ENCODE measurements around the gene CNTN4. TPM values are rescaled to one million over a fixed set of nuclear protein-coding genes. Genes with fewer than 3 reads are reported as not detected.

Gene CNTN4
- total RNA-seq, 1 donor from 2014 or later: 5.2 TPM

DNA sequence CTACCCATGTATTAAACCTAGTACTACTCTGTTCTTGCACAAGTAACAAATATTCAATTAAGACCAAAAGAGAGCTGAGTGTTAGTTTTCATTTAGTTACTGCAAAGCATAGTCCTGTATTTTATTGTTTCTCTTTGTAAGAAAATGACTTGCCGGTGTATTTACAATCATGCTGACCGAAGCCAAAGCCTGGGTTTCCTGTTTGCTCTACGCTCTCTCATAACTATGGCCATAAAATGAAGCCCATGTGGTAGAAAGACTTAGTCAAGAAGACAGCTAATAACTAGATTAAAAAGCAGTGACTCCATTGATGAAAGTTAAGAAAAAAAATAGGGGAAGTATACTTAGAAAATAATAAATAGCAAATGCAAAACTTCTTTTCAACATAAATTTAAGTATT lies 479.9 kb downstream of the CNTN4 start:
- Mint-ChIP-seq H3K4me3 (no peak overlapping the region), H3K9me3 (no peaks in the 10 kb centered on the region), H3K4me1 (no peaks in the 10 kb centered on the region), H3K27me3 (ENCODE audit: insufficient read depth, low read depth) (no peaks in the 10 kb centered on the region), H3K36me3 (no peaks in the 10 kb centered on the region), H3K27ac (no peak overlapping the region)
- Histone ChIP-seq H2AFZ (replicated peaks) (no peak overlapping the region), H3K9me3 (ENCODE audit: low read depth) (no peaks in the 10 kb centered on the region), H3K9ac (no peak overlapping the region), H3K36me3 (no peaks in the 10 kb centered on the region), H3K4me3 (no peak overlapping the region), H3K79me2 (ENCODE audit: low read depth) (no peaks in the 10 kb centered on the region), H3K4me1 (no peaks in the 10 kb centered on the region), H3K27ac (no peak overlapping the region), H3K4me2 (no peak overlapping the region), H3K27me3 (no peaks in the 10 kb centered on the region), H4K20me1 (ENCODE audit: low read depth) (no peaks in the 10 kb centered on the region), H3F3A (ENCODE audit: low read depth) (no peaks in the 10 kb centered on the region)
- no peak for TF ChIP-seq EZH2phosphoT487 (IDR thresholded peaks at IDR 0.05)
- TF ChIP-seq, protein P1, sequence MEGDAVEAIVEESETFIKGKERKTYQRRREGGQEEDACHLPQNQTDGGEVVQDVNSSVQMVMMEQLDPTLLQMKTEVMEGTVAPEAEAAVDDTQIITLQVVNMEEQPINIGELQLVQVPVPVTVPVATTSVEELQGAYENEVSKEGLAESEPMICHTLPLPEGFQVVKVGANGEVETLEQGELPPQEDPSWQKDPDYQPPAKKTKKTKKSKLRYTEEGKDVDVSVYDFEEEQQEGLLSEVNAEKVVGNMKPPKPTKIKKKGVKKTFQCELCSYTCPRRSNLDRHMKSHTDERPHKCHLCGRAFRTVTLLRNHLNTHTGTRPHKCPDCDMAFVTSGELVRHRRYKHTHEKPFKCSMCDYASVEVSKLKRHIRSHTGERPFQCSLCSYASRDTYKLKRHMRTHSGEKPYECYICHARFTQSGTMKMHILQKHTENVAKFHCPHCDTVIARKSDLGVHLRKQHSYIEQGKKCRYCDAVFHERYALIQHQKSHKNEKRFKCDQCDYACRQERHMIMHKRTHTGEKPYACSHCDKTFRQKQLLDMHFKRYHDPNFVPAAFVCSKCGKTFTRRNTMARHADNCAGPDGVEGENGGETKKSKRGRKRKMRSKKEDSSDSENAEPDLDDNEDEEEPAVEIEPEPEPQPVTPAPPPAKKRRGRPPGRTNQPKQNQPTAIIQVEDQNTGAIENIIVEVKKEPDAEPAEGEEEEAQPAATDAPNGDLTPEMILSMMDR (IDR thresholded peaks at IDR 0.05): no peak
- TF ChIP-seq EZH2 (IDR thresholded peaks at IDR 0.05): no peak
- DNase-seq (ENCODE audit: low spot score): no peak

DNA sequence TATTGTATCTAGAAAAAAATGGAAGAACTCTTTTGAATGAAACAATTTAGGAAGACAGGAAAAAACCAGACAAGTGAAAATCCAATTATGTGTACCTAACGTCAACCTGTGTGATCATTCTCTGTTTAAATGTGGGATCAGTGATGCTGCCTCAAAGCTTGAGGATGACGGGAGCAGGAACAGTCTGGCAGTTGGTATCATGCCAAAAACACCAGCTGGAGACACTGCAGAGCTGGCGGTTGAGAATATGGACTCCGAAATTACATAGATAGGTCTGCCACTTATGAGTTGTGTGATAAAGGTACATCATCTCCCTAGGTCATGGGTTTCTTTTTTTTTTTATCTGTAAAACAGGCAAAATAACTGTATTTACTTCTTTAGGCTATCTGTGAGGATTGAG lies 480.5 kb downstream of the CNTN4 start:
- no peaks in the 10 kb centered on the region for H3F3A ChIP-seq (ENCODE audit: low read depth)
- no peak overlapping the region for H3K27ac Mint-ChIP-seq
- H3K36me3 Mint-ChIP-seq: no peaks in the 10 kb centered on the region
- no peaks in the 10 kb centered on the region for H3K4me1 Mint-ChIP-seq
- H4K20me1 ChIP-seq (ENCODE audit: low read depth): no peaks in the 10 kb centered on the region
- H3K4me2 ChIP-seq: no peak overlapping the region
- no peaks in the 10 kb centered on the region for H3K36me3 ChIP-seq
- no peak overlapping the region for H3K9ac ChIP-seq
- H2AFZ ChIP-seq (replicated peaks): no peak overlapping the region
- TF ChIP-seq, protein P1 (IDR thresholded peaks at IDR 0.05): no peak
- TF ChIP-seq EZH2 (IDR thresholded peaks at IDR 0.05) (no peak), EZH2phosphoT487 (IDR thresholded peaks at IDR 0.05) (no peak)
- no peak overlapping the region for H3K4me3 Mint-ChIP-seq
- no peaks in the 10 kb centered on the region for H3K9me3 Mint-ChIP-seq
- H3K27me3 ChIP-seq: no peaks in the 10 kb centered on the region
- no peak overlapping the region for H3K4me3 ChIP-seq
- H3K4me1 ChIP-seq: no peaks in the 10 kb centered on the region
- no peak for DNase-seq (ENCODE audit: low spot score)
- no peak overlapping the region for H3K27ac ChIP-seq
- no peaks in the 10 kb centered on the region for H3K9me3 ChIP-seq (ENCODE audit: low read depth)
- no peaks in the 10 kb centered on the region for H3K79me2 ChIP-seq (ENCODE audit: low read depth)
- no peaks in the 10 kb centered on the region for H3K27me3 Mint-ChIP-seq (ENCODE audit: insufficient read depth, low read depth)

DNA sequence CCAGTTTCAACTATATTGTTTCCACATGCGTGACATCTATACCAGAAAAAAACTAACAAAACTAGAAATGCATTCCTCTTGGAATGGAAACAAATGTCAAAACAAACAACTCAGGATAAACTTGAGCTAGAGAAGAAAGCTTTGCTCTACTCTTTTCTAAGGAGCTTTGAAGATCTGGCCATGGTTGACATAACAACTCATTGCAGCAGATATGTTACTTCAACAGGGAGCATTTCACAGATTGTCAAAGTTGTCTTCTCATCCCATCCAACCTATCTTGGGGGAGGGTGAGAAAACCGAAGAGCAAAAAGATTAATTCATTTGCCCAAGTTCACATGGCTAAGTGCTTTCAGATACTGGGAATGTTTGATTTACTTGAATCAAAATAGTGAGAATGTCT lies 484.4 kb downstream of the CNTN4 start:
- Histone ChIP-seq H3K36me3 (no peaks in the 10 kb centered on the region), H3K9ac (no peak overlapping the region), H3K4me1 (no peaks in the 10 kb centered on the region), H3F3A (ENCODE audit: low read depth) (no peaks in the 10 kb centered on the region), H2AFZ (replicated peaks) (no peak overlapping the region), H4K20me1 (ENCODE audit: low read depth) (no peaks in the 10 kb centered on the region), H3K27me3 (no peaks in the 10 kb centered on the region), H3K27ac (no peak overlapping the region), H3K4me2 (no peak overlapping the region), H3K79me2 (ENCODE audit: low read depth) (no peaks in the 10 kb centered on the region), H3K4me3 (no peak overlapping the region), H3K9me3 (ENCODE audit: low read depth) (no peaks in the 10 kb centered on the region)
- Mint-ChIP-seq H3K9me3 (no peaks in the 10 kb centered on the region), H3K4me1 (no peaks in the 10 kb centered on the region), H3K27me3 (ENCODE audit: insufficient read depth, low read depth) (no peaks in the 10 kb centered on the region), H3K4me3 (no peak overlapping the region), H3K27ac (no peak overlapping the region), H3K36me3 (no peaks in the 10 kb centered on the region)
- no peak for DNase-seq (ENCODE audit: low spot score)
- TF ChIP-seq EZH2phosphoT487 (IDR thresholded peaks at IDR 0.05) (no peak), EZH2 (IDR thresholded peaks at IDR 0.05) (no peak)
- TF ChIP-seq, protein P1 (IDR thresholded peaks at IDR 0.05): no peak
